Left kidney (tissue), 2 donors: ENCODE results near the gene FAM181B. TPM values are rescaled to one million over a fixed set of nuclear protein-coding genes. Genes with fewer than 3 reads are reported as not detected.
"Not testable (repeated sequence)": the region's sequence is repeated elsewhere in the genome, so short reads cannot be mapped to it uniquely, and the experiment has no call there.

Experiments used
- DNase-seq: peaks from one replicate; pipeline ENCODE4 v3.0.0-alpha.2; 2013
- polyA plus RNA-seq: library from polyadenylated mRNA; unstranded; fragments of 120-200 nt; gene quantifications from one replicate; pipeline ENCODE4 v1.2.1, GENCODE V29; 2013; ENCODE audit not compliant: insufficient read length

Gene FAM181B
- polyA plus RNA-seq, 1 donor = 2.3 TPM

DNA sequence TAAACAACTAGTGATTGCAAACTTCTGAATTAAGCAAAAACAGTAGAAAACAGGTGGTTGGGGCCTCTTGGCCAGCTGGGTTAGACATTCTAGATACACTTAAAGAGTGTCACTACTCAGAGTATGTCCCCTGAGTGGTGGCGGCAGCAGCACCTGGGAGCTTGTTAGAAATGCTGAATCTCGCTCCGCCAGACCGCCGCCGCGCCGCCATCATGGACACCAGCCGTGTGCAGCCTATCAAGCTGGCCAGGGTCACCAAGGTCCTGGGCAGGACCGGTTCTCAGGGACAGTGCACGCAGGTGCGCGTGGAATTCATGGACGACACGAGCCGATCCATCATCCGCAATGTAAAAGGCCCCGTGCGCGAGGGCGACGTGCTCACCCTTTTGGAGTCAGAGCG is 44.3 kb downstream of the FAM181B start:
- DNase-seq = not testable (repeated sequence)

DNA sequence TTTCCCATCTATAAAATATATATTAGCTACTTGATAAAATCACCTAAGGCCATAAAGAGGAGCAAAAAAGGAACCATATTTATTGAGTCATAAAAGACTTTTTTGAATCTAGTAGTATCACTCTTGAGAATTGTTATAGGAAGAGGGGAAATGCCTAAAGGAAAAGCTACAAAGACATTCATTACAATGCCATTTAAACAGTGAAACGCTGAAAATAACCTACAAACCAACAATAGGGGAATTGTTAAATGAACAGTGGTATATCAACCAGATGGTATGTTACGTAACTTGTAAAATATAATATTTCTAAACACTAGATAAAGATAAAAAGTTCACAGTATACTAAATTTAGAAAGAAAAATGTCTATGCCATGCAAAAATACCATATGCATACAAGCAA is 47.5 kb downstream of the FAM181B start:
- no peak for DNase-seq

DNA sequence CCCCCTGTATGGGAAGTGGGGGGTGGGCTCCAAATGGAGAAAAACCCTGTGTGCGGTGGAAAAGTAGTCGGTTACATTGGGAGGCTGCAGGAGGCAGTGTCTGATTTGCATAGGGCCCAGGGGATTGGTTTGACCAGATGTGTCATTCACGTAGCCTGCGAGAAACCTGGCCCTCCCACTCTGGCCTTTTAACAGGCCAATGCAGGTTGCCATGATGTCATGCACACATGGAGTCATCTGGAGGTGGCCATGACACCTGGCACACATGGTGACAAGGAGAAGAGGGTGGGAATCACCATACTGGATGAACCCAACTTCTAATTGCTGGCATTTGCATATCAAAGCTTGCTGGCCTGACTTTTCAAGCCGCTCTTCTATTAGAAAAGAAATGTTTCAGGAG is 50.6 kb downstream of the FAM181B start:
- DNase-seq = no peak

DNA sequence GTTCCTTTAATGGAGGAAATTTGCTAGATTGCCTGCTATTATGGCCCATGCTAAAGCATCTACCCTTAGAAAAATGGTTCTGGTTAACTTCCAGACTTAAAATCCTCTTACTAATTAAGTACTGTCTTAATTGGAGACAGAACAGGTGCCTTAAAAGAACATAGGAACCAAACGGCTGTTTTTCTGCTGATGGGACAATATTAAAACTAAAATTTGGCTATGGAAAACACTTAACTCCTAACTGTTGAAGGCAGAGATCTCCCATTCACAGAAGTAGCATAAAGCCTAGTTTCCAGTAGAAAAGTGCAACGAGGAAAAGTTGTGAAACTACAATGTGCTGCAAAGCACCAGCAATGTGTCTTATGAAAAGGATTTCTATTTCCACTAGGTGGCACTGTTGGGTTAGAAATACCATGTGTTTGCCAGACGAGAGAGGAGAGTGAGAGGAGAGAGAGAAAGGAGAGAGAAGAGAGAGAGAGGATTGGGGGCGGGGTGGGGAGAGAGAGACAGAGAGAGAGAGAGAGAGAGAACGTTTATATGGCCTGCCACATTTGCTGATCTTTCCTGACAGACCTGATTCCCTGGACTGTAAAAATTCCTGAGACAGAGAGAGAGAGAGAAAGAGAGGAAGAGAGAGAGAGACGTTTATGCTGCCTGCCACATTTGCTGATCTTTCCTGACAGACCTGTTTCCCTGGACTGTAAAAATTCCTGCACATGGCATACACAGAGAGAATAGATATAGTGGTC is 51.5 kb downstream of the FAM181B start:
- peak; percentile 21 for DNase-seq

DNA sequence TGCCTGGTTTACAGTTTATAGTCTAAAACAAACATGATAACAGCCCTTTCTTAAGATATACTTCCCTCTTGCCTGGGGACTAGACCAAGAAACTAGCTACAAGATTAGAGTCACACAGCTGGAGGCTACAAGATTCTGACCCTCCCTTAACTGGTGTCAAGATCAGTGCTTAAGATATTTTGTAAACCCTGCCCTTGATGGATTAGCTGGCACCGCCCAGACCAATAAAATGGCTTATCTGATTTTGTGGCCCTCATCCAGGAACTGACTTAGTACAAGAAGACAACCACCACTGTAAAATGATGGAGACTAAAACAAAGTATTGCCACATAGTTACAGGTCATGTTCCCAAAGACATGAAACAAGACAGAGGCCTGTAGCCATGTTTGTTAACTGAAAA is 53.4 kb downstream of the FAM181B start:
- DNase-seq = no peak

Other genes with a start within 250 kb of the FAM181B start
- 283 TPM for gene PRCP, start 166.6 kb upstream of the FAM181B start, polyA plus RNA-seq
- 11.4 TPM for gene DDIAS, start 167.9 kb upstream of the FAM181B start, polyA plus RNA-seq